Testis (tissue), 3 donors: Measurements from ENCODE around the gene FGGY. TPM values are rescaled to one million over a fixed set of nuclear protein-coding genes. Genes with fewer than 3 reads are reported as not detected.

Experiments used
- DNase-seq: peaks from one replicate; pipeline ENCODE4 v3.0.0-alpha.2; 2019
- H3K27ac ChIP-seq, 2 donors: fragments of 200-600 bp; sonication (generic); one replicate each; pipeline ENCODE4 v1.5.1; 2019
- H3K27me3 ChIP-seq: fragments of 200-600 bp; sonication (generic); one replicate; pipeline ENCODE4 v1.5.1; 2019
- H3K36me3 ChIP-seq: fragments of 200-600 bp; sonication (generic); one replicate; pipeline ENCODE4 v1.5.1; 2017; ENCODE audit warnings: low read depth; ENCODE audit errors: missing control alignments
- H3K4me1 ChIP-seq: fragments of 200-600 bp; sonication (generic); one replicate; pipeline ENCODE4 v1.5.1; 2019
- H3K4me3 ChIP-seq, 2 donors: fragments of 200-600 bp; sonication (generic); one replicate each; pipeline ENCODE4 v1.5.1; 2017 to 2019
- H3K9me3 ChIP-seq: fragments of 200-600 bp; sonication (generic); one replicate; pipeline ENCODE4 v1.5.1; 2017
- CTCF ChIP-seq, 3 experiments: fragments of 450-650 bp in 2 of 3; fragments of 200-600 bp in 1 of 3; sonication (generic) in 1 of 3; IDR thresholded peaks; one replicate each; pipeline ENCODE4 v1.5.1; 2016 to 2019; ENCODE audit warnings: antibody characterized with exemption in 3 of 3, mild to moderate bottlenecking in 2 of 3, moderate library complexity in 1 of 3
- POLR2A ChIP-seq: fragments of 450-650 bp; IDR thresholded peaks from one replicate; pipeline ENCODE4 v1.6.1; 2017; ENCODE audit warnings: antibody characterized with exemption, mild to moderate bottlenecking, moderate library complexity
- WGBS, 2 donors: methylation state at CpG; one replicate each; pipeline ENCODE4 v1.1.5; 2018; 5-methylcytosine and 5-hydroxymethylcytosine counted together
- intact Hi-C: fragments of 100-400 bp; cut with DNase I; formaldehyde crosslinking; loops from one replicate; pipeline ENCODE4 v1.15.1; 2023; ENCODE audit warnings: low total_unique reads
- polyA plus RNA-seq: library from polyadenylated mRNA; stranded (reverse); fragments of 350-450 nt; fragmentation: Illumina TruSeq; extraction: RNeasy Lipid Tissue Mini Kit (QIAGEN cat#74804); gene quantifications from one replicate; pipeline ENCODE4 v1.2.3, GENCODE V29; 2014; ENCODE audit warnings: low read depth, low replicate concordance; ENCODE audit not compliant: insufficient read depth
- total RNA-seq, 2 donors: library from RNA; depleted of rRNA; stranded (reverse); fragments of >200 nt; gene quantifications; one replicate each; pipeline ENCODE4 v1.2.3, GENCODE V29; 2016

The FGGY gene
- total and polyA plus RNA-seq, 3 donors from 2014 or later = 14.6 to 32.8 (median 32.3) TPM

- Histone ChIP-seq H3K4me3 (no peak overlapping the region), H3K27me3 (no peaks in the 10 kb centered on the region), H3K36me3 (no peaks in the 10 kb centered on the region), H3K27ac (peak overlapping the region; percentile 34), H3K4me1 (peaks cover 4% of the 10 kb centered on the region), H3K9me3 (no peaks in the 10 kb centered on the region)
- intact Hi-C loops = loop anchor here (10.0 kb wide), 1 partner anchor 1015 kb away; no protein-coding TSS in a partner anchor
- TF ChIP-seq POLR2A (no peak), CTCF (IDR thresholded peaks at IDR 0.05) (peak; percentile 87 to 94 (median 89))
- WGBS, 2 donors = 4 to 7% methylated on average over 11 of the region's 11 CpGs
- peak; percentile 87 for DNase-seq
Observed at GRCh38 chr1:59759156-59759925, 462.4 kb downstream of the FGGY start.

- Histone ChIP-seq H3K4me1 (peaks cover 8% of the 10 kb centered on the region), H3K27me3 (no peaks in the 10 kb centered on the region), H3K27ac (no peak overlapping the region), H3K4me3 (no peak overlapping the region), H3K36me3 (no peaks in the 10 kb centered on the region), H3K9me3 (no peaks in the 10 kb centered on the region)
- intact Hi-C loops = no loop called here
- 74 to 75% methylated on average over 3 of the region's 3 CpGs for WGBS, 2 donors
- no peak for DNase-seq
- TF ChIP-seq CTCF (IDR thresholded peaks at IDR 0.05) (no peak), POLR2A (no peak)
Observed at GRCh38 chr1:59761443-59761842, 464.5 kb downstream of the FGGY start.

GRCh38 chr1:59763418-59763817 lies 466.5 kb downstream of the FGGY start:
- WGBS, 2 donors = 58 to 61% methylated on average over 2 of the region's 2 CpGs
- intact Hi-C loops = no loop called here
- TF ChIP-seq CTCF (IDR thresholded peaks at IDR 0.05) (no peak), POLR2A (no peak)
- H3K36me3 ChIP-seq = no peaks in the 10 kb centered on the region
- no peaks in the 10 kb centered on the region for H3K9me3 ChIP-seq
- H3K4me3 ChIP-seq = no peak overlapping the region
- peaks cover 9% of the 10 kb centered on the region for H3K4me1 ChIP-seq
- DNase-seq = no peak
- H3K27me3 ChIP-seq = no peaks in the 10 kb centered on the region
- H3K27ac ChIP-seq = no peak overlapping the region

- WGBS, 2 donors = 70 to 85% methylated on average over 5 of the region's 5 CpGs
- Histone ChIP-seq H3K27ac (no peak overlapping the region), H3K9me3 (no peaks in the 10 kb centered on the region), H3K36me3 (no peaks in the 10 kb centered on the region), H3K4me3 (no peak overlapping the region), H3K4me1 (peaks cover 4% of the 10 kb centered on the region), H3K27me3 (no peaks in the 10 kb centered on the region)
- intact Hi-C loops = no loop called here
- TF ChIP-seq CTCF (IDR thresholded peaks at IDR 0.05) = no peak
- TF ChIP-seq POLR2A = no peak
- no peak for DNase-seq
Observed at GRCh38 chr1:59765011-59765730, 468.3 kb downstream of the FGGY start.
